Smooth muscle cell (in vitro differentiated cells): Measurements from ENCODE around the gene PGAM1. TPM values are rescaled to one million over a fixed set of nuclear protein-coding genes. Genes with fewer than 3 reads are reported as not detected.

Experiments used
- DNase-seq: peaks from one replicate; lab custom pipeline; 2025; ENCODE audit not compliant: unreplicated experiment; lab: John Stamatoyannopoulos, UW
- H2AFZ ChIP-seq: fragments of 200-600 bp; sonication (generic); 2 replicates; pipeline ENCODE4 v1.6.0; 2016; ENCODE audit warnings: antibody characterized with exemption, low read depth, mild to moderate bottlenecking
- H3F3A ChIP-seq: fragments of 200-600 bp; sonication (generic); 2 replicates; pipeline ENCODE4 v1.6.0; 2017; ENCODE audit warnings: antibody characterized with exemption, low read depth
- H3K27ac ChIP-seq: fragments of 200-600 bp; sonication (generic); 2 replicates; pipeline ENCODE4 v1.5.1; 2016; ENCODE audit warnings: low read depth, mild to moderate bottlenecking
- H3K27me3 ChIP-seq: fragments of 200-600 bp; sonication (generic); 2 replicates; pipeline ENCODE4 v1.6.1; 2016; ENCODE audit warnings: low read depth, mild to moderate bottlenecking
- H3K36me3 ChIP-seq: fragments of 200-600 bp; sonication (generic); 2 replicates; pipeline ENCODE4 v1.5.1; 2016; ENCODE audit warnings: low read depth
- H3K4me1 ChIP-seq: fragments of 200-600 bp; sonication (generic); 2 replicates; pipeline ENCODE4 v1.5.1; 2016; ENCODE audit warnings: low read depth
- H3K4me2 ChIP-seq: fragments of 200-600 bp; sonication (generic); 2 replicates; pipeline ENCODE4 v1.6.0; 2016; ENCODE audit warnings: mild to moderate bottlenecking
- H3K4me3 ChIP-seq: fragments of 200-600 bp; sonication (generic); 2 replicates; pipeline ENCODE4 v1.5.1; 2016; ENCODE audit warnings: mild to moderate bottlenecking
- H3K79me2 ChIP-seq: fragments of 200-600 bp; sonication (generic); 2 replicates; pipeline ENCODE4 v1.6.0; 2016; ENCODE audit warnings: low read depth, mild to moderate bottlenecking
- H3K9ac ChIP-seq: fragments of 200-600 bp; sonication (generic); 2 replicates; pipeline ENCODE4 v1.6.0; 2016; ENCODE audit warnings: low read depth
- H3K9me3 ChIP-seq: fragments of 200-600 bp; sonication (generic); replicated peaks from 2 replicates; pipeline ENCODE4 v1.5.1; 2016; ENCODE audit warnings: low read depth
- H4K20me1 ChIP-seq: fragments of 200-600 bp; sonication (generic); 2 replicates; pipeline ENCODE4 v1.6.0; 2016; ENCODE audit warnings: low read depth
- CTCF ChIP-seq: fragments of 200-600 bp; sonication (generic); IDR thresholded peaks from 2 replicates; pipeline ENCODE4 v1.5.1; 2017; ENCODE audit warnings: borderline replicate concordance, mild to moderate bottlenecking, antibody characterized with exemption; ENCODE audit not compliant: insufficient read depth, poor library complexity, severe bottlenecking
- WGBS: methylation state at CpG from one replicate; pipeline ENCODE4 v1.1.7; 2016; ENCODE audit warnings: low lambda C conversion rate; 5-methylcytosine and 5-hydroxymethylcytosine counted together
- polyA plus RNA-seq: library from polyadenylated mRNA; unstranded; fragments of >200 nt; fragmentation: Nextera tagmentation; extraction: Ambion mirVana; gene quantifications from 2 replicates; pipeline ENCODE4 v1.2.1, GENCODE V29; 2016
- total RNA-seq: library from RNA; depleted of rRNA; stranded (reverse); fragments of >200 nt; gene quantifications from 2 replicates; pipeline ENCODE4 v1.2.3, GENCODE V29; 2014

Gene PGAM1
- total and polyA plus RNA-seq, 2 experiments from 2014 or later, result 725 to 957 TPM

- Histone ChIP-seq H3K27ac (no peak overlapping the region), H3F3A (no peaks in the 10 kb centered on the region), H4K20me1 (no peaks in the 10 kb centered on the region), H3K9me3 (no peaks in the 10 kb centered on the region), H3K79me2 (no peaks in the 10 kb centered on the region), H3K4me2 (no peak overlapping the region), H3K9ac (no peak overlapping the region), H2AFZ (no peak overlapping the region), H3K27me3 (no peaks in the 10 kb centered on the region), H3K4me3 (no peak overlapping the region), H3K36me3 (peaks cover 4% of the 10 kb centered on the region), H3K4me1 (no peaks in the 10 kb centered on the region)
- WGBS, result 97% methylated on average over 8 of the region's 8 CpGs
- no peak for TF ChIP-seq CTCF
- DNase-seq, result no peak
Observed at GRCh38 chr10:97380516-97380915, 45.5 kb upstream of the PGAM1 start.

- Histone ChIP-seq H3K4me2 (no peak overlapping the region), H3K27ac (no peak overlapping the region), H3K27me3 (no peaks in the 10 kb centered on the region), H4K20me1 (no peaks in the 10 kb centered on the region), H2AFZ (no peak overlapping the region), H3K9ac (no peak overlapping the region), H3K4me3 (no peak overlapping the region), H3K9me3 (no peaks in the 10 kb centered on the region), H3K4me1 (no peaks in the 10 kb centered on the region), H3K79me2 (no peaks in the 10 kb centered on the region), H3K36me3 (peaks cover 4% of the 10 kb centered on the region), H3F3A (no peaks in the 10 kb centered on the region)
- no peak for TF ChIP-seq CTCF
- WGBS, result 91% methylated on average over 8 of the region's 8 CpGs
- no peak for DNase-seq
Observed at GRCh38 chr10:97381626-97382025, 44.4 kb upstream of the PGAM1 start.

GRCh38 chr10:97383159-97383558 is 42.8 kb upstream of the PGAM1 start:
- Histone ChIP-seq H3K4me3 (no peak overlapping the region), H3K79me2 (no peaks in the 10 kb centered on the region), H2AFZ (no peak overlapping the region), H3K9ac (no peak overlapping the region), H3F3A (no peaks in the 10 kb centered on the region), H3K27me3 (no peaks in the 10 kb centered on the region), H3K4me1 (no peaks in the 10 kb centered on the region), H3K4me2 (no peak overlapping the region), H3K36me3 (peaks cover 4% of the 10 kb centered on the region), H4K20me1 (no peaks in the 10 kb centered on the region), H3K9me3 (no peaks in the 10 kb centered on the region), H3K27ac (no peak overlapping the region)
- no peak for TF ChIP-seq CTCF
- DNase-seq, result no peak
- 94% methylated on average over 7 of the region's 7 CpGs for WGBS

- Histone ChIP-seq H3K27me3 (no peaks in the 10 kb centered on the region), H4K20me1 (no peaks in the 10 kb centered on the region), H3K9me3 (no peaks in the 10 kb centered on the region), H3K9ac (no peak overlapping the region), H3F3A (no peaks in the 10 kb centered on the region), H3K79me2 (no peaks in the 10 kb centered on the region), H3K27ac (no peak overlapping the region), H3K4me2 (no peak overlapping the region), H3K4me1 (no peaks in the 10 kb centered on the region), H3K4me3 (no peak overlapping the region), H2AFZ (no peak overlapping the region), H3K36me3 (peaks cover 4% of the 10 kb centered on the region)
- 98% methylated on average over 5 of the region's 5 CpGs for WGBS
- TF ChIP-seq CTCF, result no peak
- no peak for DNase-seq
Observed at GRCh38 chr10:97384156-97384555, 41.8 kb upstream of the PGAM1 start.
